ENCODE results near the gene TUBGCP2. TPM values are rescaled to one million over a fixed set of nuclear protein-coding genes. Genes with fewer than 3 reads are reported as not detected.

The TUBGCP2 gene
- total and polyA plus RNA-seq, 9 of the 15 experiments (the other 6 are each of a cell fraction or from before 2014, with no cell fraction given), result 4.3 to 56.6 (median 28.4) TPM

DNA sequence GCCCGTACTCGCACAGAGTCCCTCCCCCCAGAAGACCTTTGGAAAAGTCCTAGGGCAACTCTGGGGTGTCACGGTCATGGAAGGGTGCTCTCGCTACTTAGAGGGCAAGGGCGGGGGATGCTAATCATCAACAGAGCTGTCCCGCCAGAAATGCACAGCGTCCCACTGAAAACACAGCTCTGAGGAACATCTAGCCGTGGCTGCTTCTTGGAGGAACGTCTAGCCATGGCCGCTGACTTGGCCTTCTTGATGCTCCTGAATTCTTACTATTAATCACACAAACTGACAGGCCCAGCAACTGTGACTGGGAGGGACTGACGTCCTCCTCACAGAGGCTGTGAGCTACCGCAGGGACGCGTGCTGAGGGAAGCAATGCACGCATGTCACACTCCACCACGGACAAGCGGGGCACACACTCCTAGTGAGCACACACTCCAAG, 1.7 kb downstream of the TUBGCP2 start (continued):
- TF ChIP-seq FOSL1 (tag; conservative IDR thresholded peaks at IDR 0.05) (no peak), BHLHE40 (IDR thresholded peaks at IDR 0.05; ENCODE audit: low read length) (peak; percentile 53; the same call in 1 of the 2 replicates), JUNB (CRISPR knock-in tag; conservative IDR thresholded peaks at IDR 0.05) (no peak), SP1 (CRISPR knock-in tag; IDR thresholded peaks at IDR 0.05) (0 out of 2 replicates have a peak, but pooled peaks have one; percentile 38), RBBP5 (IDR thresholded peaks at IDR 0.05; ENCODE audit: borderline replicate concordance, insufficient read depth, low read length, poor library complexity, severe bottlenecking) (peak; percentile 35), JUND (IDR thresholded peaks at IDR 0.05; ENCODE audit: borderline replicate concordance, low read depth, low read length) (no peak), JUND (tag; IDR thresholded peaks at IDR 0.05; ENCODE audit: borderline replicate concordance, low read depth, low read length) (0 out of 3 replicates have a peak, but pooled peaks have one; percentile 1)

DNA sequence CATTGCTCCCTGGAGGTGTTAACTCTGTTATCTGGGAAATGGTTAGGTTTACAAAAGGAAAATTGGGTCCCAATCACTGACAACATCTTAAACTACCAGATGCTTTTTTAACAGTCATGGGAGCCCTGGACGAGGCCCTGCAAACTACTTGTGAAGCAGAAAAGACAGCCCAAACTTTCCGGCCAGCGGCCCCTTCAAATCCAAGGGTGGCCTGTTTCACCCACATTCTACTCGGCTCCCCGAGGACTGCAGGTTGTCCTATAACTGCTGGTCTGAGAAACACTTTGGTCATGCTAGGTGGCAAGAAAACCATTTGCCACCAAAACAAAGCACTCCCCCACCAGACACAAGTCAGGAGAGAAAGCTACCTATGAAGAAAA, 2.6 kb downstream of the TUBGCP2 start:
- in situ Hi-C loops (cut with MboI) (loop anchor here (5.0 kb wide), 2 partner anchors 59 to 164 kb away; no protein-coding TSS in a partner anchor), intact Hi-C loops (cut with micrococcal nuclease) (no loop called here)
- no TSS peak for BruUV-seq (replicated peaks)
- Histone ChIP-seq H3K9ac (ENCODE audit: insufficient read depth in 1 of 2, low read depth in 2 of 2, low read length in 2 of 2) (peak overlapping the region; percentile 82 to 90; a peak in 3 of 4 replicates), H3K27ac (ENCODE audit: extremely low read depth, low read depth, low read length) (peak overlapping the region; percentile 97), H3K27me3 (ENCODE audit: control insufficient read depth in 2 of 2, insufficient read depth in 2 of 2, low read length in 2 of 2) (no peaks in the 10 kb centered on the region), H3K4me3 (peak overlapping the region; percentile 18; the same call in 1 of the 2 replicates), H3K4me1 (replicated peaks in 1 of 2; ENCODE audit: control insufficient read depth in 2 of 2, insufficient read depth in 2 of 2, low read length in 2 of 2) (peaks cover 21 to 47% of the 10 kb centered on the region in 2 experiments), H3K4me2 (ENCODE audit: insufficient read depth, low read length) (peak overlapping the region; percentile 89), H2AFZ (ENCODE audit: low read depth, low read length) (no peak overlapping the region; the same call in 1 of the 2 replicates), H3K9me1 (ENCODE audit: control insufficient read depth, insufficient read depth, low read length) (no peaks in the 10 kb centered on the region), H4K20me1 (replicated peaks; ENCODE audit: control insufficient read depth, insufficient read depth, low read length) (no peaks in the 10 kb centered on the region; the same call in 1 of the 2 replicates), H3K36me3 (ENCODE audit: control insufficient read depth, insufficient read depth, low read length) (peaks cover 27% of the 10 kb centered on the region; the same call in 2 of the 3 replicates), H3K9me3 (replicated peaks; ENCODE audit: control insufficient read depth, insufficient read depth, low read depth, low read length) (no peaks in the 10 kb centered on the region), H3K79me2 (ENCODE audit: control insufficient read depth, insufficient read depth, low read length) (peaks cover 68% of the 10 kb centered on the region)
- no peak for FAIRE-seq
- 47% methylated on average over 2 of the region's 5 CpGs for WGBS (ENCODE audit: insufficient coverage, low coverage, missing lambda C conversion rate)
- POLR2A ChIA-PET, result interaction anchor here (0.6 to 1.4 kb wide), 4 partner anchors 8 to 27 kb away, joined by 3 to 4 read pairs (median 4); no protein-coding TSS in a partner anchor
- CTCF ChIA-PET (ENCODE audit: low intra/inter-chr PET ratio), result no interaction called here
- DNase-seq (ENCODE audit: extremely low read depth in 1 of 4, low spot score in 3 of 4), result no peak
- no peak for ATAC-seq
- TF ChIP-seq, protein P1, sequence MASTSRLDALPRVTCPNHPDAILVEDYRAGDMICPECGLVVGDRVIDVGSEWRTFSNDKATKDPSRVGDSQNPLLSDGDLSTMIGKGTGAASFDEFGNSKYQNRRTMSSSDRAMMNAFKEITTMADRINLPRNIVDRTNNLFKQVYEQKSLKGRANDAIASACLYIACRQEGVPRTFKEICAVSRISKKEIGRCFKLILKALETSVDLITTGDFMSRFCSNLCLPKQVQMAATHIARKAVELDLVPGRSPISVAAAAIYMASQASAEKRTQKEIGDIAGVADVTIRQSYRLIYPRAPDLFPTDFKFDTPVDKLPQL (IDR thresholded peaks at IDR 0.05; ENCODE audit: extremely low read depth, insufficient read length), result no peak
- TF ChIP-seq NFRKB (IDR thresholded peaks at IDR 0.05; ENCODE audit: low read depth), result 0 out of 2 replicates have a peak, but pooled peaks have one; percentile 4
